ENCODE data around the gene DCUN1D2.

- TF ChIP-seq POLR2A (IDR thresholded peaks at IDR 0.05) (no peak), CTCF (IDR thresholded peaks at IDR 0.05) (no peak)
Observed at GRCh38 chr13:113433391-113433916, 57.1 kb downstream of the DCUN1D2 start.

All from right lobe of liver (tissue), 4 donors.